ENCODE results near the gene IFT25.

IFT25 gene

GRCh38 chr1:53956308-53957168 lies 11.0 kb upstream of the IFT25 start:
- no peak for DNase-seq

- DNase-seq, result no peak
Measured at GRCh38 chr1:53954128-53954527, 8.6 kb upstream of the IFT25 start.

GRCh38 chr1:53951697-53952096 lies 6.2 kb upstream of the IFT25 start:
- DNase-seq, result no peak

- DNase-seq, result peak in 1 of 14 donors; percentile 6
Measured at GRCh38 chr1:53949023-53949990, 3.8 kb upstream of the IFT25 start.

- no peak for DNase-seq
Measured at GRCh38 chr1:53948291-53948690, 2.8 kb upstream of the IFT25 start.

- no peak for DNase-seq
Measured at GRCh38 chr1:53947172-53947907, 1.8 kb upstream of the IFT25 start.

GRCh38 chr1:53946252-53947171 lies 1.0 kb upstream of the IFT25 start, which contains the start of gene LRRC42:
Gene LRRC42, plus strand, starts transcription at chr1:53946350. Its CDS starts 5,650 bp downstream, at chr1:53952000.
- DNase-seq, result peak in 2 of 14 donors; percentile 97 to 99

GRCh38 chr1:53945183-53945432 lies 391 bp downstream of the IFT25 start:
- DNase-seq, result no peak

GRCh38 chr1:53944469-53945182 lies 873 bp downstream of the IFT25 start:
- peak in 2 of 14 donors; percentile 9 to 38 for DNase-seq

GRCh38 chr1:53943490-53944043 lies 1.9 kb downstream of the IFT25 start:
- no peak for DNase-seq

GRCh38 chr1:53943090-53943489 lies 2.4 kb downstream of the IFT25 start:
- no peak for DNase-seq

- no peak for DNase-seq
Measured at GRCh38 chr1:53942127-53942957, 3.2 kb downstream of the IFT25 start.

- DNase-seq, result no peak
Measured at GRCh38 chr1:53938136-53938830, 7.2 kb downstream of the IFT25 start.

GRCh38 chr1:53936430-53936829 lies 9.1 kb downstream of the IFT25 start:
- no peak for DNase-seq

GRCh38 chr1:53934170-53934765 lies 11.2 kb downstream of the IFT25 start:
- DNase-seq, result no peak

GRCh38 chr1:53931523-53931922 lies 14.0 kb downstream of the IFT25 start:
- DNase-seq, result no peak

- no peak for DNase-seq
Measured at GRCh38 chr1:53930932-53931331, 14.6 kb downstream of the IFT25 start.

GRCh38 chr1:53929246-53929960 lies 16.1 kb downstream of the IFT25 start:
- DNase-seq, result no peak
